Skeletal muscle cell (primary cell): ENCODE data around the gene IGF1R.

Experiments
- DNase-seq: peaks from one replicate; pipeline ENCODE4 v3.0.0-alpha.2; 2010; ENCODE audit warnings: low read depth
- H3K4me3 ChIP-seq: 2 replicates; pipeline ENCODE4 v1.5.1; 2011; ENCODE audit warnings: low read depth, mild to moderate bottlenecking, control low read depth, low read length, moderate library complexity

The IGF1R gene

GRCh38 chr15:98668566-98669308, 20.4 kb downstream of the IGF1R start:
- no peak for DNase-seq
- H3K4me3 ChIP-seq, result no peak overlapping the region

GRCh38 chr15:98669638-98670037, 21.3 kb downstream of the IGF1R start:
- H3K4me3 ChIP-seq, result no peak overlapping the region
- DNase-seq, result no peak

GRCh38 chr15:98671060-98672008, 23.0 kb downstream of the IGF1R start:
- no peak for DNase-seq
- H3K4me3 ChIP-seq, result no peak overlapping the region

GRCh38 chr15:98673133-98673532, 24.8 kb downstream of the IGF1R start:
- no peak overlapping the region for H3K4me3 ChIP-seq
- no peak for DNase-seq

- no peak overlapping the region for H3K4me3 ChIP-seq
- no peak for DNase-seq
These were observed 26.0 kb downstream of the IGF1R start for GRCh38 chr15:98674336-98674735.

GRCh38 chr15:98676586-98677270, 28.4 kb downstream of the IGF1R start:
- no peak for DNase-seq
- H3K4me3 ChIP-seq, result no peak overlapping the region

GRCh38 chr15:98677345-98678059, 29.2 kb downstream of the IGF1R start:
- H3K4me3 ChIP-seq, result no peak overlapping the region
- DNase-seq, result no peak

GRCh38 chr15:98678484-98678883, 30.1 kb downstream of the IGF1R start:
- H3K4me3 ChIP-seq, result no peak overlapping the region

GRCh38 chr15:98681061-98681460, 32.7 kb downstream of the IGF1R start:
- DNase-seq, result no peak
- H3K4me3 ChIP-seq, result no peak overlapping the region

More at GRCh38 chr15:98678484-98678883, 30.1 kb downstream of the IGF1R start:
- no peak for DNase-seq

- no peak overlapping the region for H3K4me3 ChIP-seq
- DNase-seq, result no peak
These were observed 34.8 kb downstream of the IGF1R start for GRCh38 chr15:98682992-98683701.

- DNase-seq, result no peak
- no peak overlapping the region for H3K4me3 ChIP-seq
These were observed 35.5 kb downstream of the IGF1R start for GRCh38 chr15:98683831-98684230.

- no peak overlapping the region for H3K4me3 ChIP-seq
- peak; percentile 64 for DNase-seq
These were observed 36.1 kb downstream of the IGF1R start for GRCh38 chr15:98684436-98684835.

- no peak overlapping the region for H3K4me3 ChIP-seq
- no peak for DNase-seq
These were observed 36.7 kb downstream of the IGF1R start for GRCh38 chr15:98684995-98685525.

GRCh38 chr15:98686983-98687382, 38.6 kb downstream of the IGF1R start:
- no peak overlapping the region for H3K4me3 ChIP-seq
- DNase-seq, result no peak

- no peak overlapping the region for H3K4me3 ChIP-seq
- no peak for DNase-seq
These were observed 41.1 kb downstream of the IGF1R start for GRCh38 chr15:98689431-98689861.

GRCh38 chr15:98690272-98690950, 42.1 kb downstream of the IGF1R start:
- H3K4me3 ChIP-seq, result no peak overlapping the region
- no peak for DNase-seq

GRCh38 chr15:98692213-98692612, 43.9 kb downstream of the IGF1R start:
- no peak overlapping the region for H3K4me3 ChIP-seq
- no peak for DNase-seq

- DNase-seq, result no peak
- H3K4me3 ChIP-seq, result no peak overlapping the region
These were observed 45.8 kb downstream of the IGF1R start for GRCh38 chr15:98694161-98694560.
